HUDEP-2 (cell line): Measurements from ENCODE around the gene DNLZ.

Experiments used
- DNase-seq, 76 experiments: peaks; one replicate each; lab custom pipeline; 2025; ENCODE audit not compliant: unreplicated experiment in 76 of 76; lab: John Stamatoyannopoulos, UW

Gene DNLZ

DNA sequence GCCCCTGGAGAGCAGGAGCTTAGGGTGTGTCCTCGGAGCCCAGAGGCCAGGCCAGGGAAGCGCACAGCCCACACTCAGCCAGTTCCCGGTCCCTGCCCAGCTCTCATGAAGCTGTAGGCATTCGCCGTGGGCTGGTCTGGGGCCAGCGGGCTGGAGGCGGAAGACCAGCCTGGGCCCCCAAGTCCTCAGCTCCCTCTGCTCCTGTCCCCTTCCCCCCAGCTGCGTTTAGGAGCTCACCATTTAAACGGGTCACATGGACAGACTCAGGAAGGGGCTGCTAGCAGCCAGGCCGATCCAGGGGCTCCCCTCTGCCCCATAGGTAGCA lies 17.4 kb downstream of the DNLZ start:
- no peak for DNase-seq

DNA sequence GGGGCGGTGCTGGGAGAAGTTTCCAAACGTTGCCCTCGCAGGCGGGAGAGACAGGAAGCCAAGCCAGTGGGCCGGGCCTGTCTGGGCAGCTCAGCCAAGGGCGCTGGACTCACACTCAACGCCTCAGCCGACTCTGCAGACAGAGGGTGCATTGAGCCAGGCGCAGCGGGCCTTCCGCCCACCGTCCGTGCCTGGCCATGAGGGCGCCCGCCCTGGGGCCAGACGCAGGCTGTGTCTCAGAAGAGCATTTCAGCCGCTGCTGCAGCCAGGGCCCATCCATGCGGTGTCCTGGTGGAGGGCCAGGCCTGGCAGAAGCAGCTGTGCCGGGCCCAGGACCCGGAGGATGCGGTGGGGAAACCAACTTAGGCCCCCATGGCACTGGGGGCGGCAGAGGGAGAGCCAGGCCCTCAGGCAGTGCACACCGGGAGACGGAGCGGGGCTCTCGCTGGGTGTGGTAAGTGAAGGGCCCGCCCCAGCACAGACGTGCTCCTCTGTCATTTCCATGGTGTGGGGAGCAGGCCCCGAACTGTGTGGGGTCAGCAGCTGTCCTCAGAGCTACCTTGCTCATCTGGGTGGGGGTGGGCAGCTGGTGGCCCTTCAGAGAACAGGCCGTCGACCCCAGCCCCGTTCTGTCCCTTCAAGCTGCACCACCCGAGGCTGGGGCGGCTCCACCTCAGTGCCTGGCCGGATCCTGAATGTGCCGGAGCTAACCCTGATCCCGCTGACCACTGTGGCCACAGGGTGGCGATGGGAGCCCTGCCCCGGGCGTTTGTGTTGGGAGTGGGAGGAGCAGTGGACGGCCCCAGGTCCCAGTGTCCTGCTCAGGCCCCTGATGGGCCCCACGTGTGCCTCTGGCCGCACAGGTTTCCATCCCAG lies 18.0 kb downstream of the DNLZ start:
- peak in 3 of 76 experiments; percentile 9 to 32 (median 15) for DNase-seq

DNA sequence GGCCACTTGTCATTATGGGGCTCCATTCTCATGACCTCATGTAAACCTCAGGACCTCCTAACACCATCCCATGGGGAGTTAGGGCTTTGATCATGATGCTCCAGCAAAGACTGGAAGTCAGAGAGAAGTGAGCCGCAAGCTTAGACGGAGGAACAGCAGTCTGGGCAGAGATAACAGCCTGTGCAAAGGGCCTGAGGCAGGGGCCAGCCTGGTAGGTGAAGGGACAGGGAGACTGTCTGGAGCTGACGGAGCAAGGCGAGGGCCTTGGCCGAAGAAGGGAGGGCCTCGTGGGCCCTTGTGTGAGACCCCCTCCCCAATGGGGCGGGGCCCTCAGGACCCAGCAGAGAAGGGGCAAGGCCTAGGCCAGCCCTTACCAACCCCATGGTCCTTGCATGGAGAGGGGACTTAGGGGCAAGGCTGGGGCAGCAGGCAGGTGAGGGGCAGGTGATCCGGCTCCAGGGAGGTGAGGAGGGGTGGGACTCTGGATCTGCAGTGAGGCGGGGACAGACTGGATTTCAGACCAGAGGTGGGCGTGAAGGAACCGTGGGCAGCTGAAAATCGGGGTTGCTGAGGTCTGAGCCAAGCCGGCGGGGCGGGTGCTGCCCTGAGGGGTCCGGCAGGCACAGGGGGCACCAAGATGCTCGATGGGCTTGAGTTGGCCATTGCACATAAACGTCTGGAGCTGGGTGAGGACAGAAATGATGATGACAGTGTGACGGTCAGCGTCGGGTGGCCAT lies 18.8 kb downstream of the DNLZ start:
- DNase-seq, result no peak

- no peak for DNase-seq
Observed at GRCh38 chr9:136343884-136344269, 19.7 kb downstream of the DNLZ start.

- peak in 3 of 76 experiments; percentile 22 to 24 (median 22) for DNase-seq
Observed at GRCh38 chr9:136343121-136343883, 20.2 kb downstream of the DNLZ start.

DNA sequence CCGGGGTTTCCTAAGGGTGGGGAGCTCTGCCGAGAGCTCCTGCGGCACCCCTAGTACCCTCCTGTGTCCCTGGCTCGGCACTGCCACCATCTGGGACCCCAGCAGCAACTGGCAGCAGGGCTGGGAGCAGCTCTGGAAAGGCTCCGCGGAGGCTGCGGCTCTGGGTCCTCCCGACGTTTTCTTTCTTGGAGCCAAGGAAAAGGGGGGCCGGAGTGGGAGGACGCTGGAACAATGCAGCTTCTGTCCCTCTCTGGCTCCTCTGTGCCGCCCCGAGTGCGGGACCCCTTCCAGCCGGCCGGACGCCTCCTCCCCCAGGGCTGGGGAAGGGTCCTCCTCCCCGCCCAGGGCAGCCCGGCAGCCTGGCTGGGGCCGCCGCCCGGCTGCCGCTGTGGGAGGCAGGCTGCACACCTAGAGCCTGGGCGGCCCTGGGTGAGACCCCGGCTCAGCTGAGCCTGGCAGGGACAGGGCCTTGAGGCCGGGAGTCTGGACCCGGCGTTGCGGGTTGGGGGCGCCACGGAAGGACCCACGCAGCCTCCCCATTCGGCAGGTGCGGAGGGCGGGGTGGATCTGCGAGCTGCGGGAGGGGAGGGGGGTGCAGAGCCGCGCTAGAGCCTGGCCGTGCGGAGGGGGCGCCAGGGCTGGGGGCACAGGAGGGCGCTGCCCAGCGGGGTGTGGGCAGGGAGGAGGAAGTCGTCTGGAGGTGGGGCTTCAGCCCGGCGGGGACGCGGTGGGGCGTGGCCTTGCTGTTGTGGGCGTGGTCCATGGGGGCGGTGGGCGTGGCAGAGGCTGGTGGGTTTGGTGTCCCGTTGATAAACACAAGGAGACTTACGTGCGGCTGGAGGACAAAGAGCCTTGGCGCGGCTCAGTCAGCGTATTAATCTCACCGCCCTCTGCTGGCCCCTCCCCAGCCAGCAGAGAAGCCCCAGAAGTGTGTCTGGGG lies 21.1 kb downstream of the DNLZ start:
- DNase-seq, result peak in 73 of 76 experiments; percentile 5 to 95 (median 85)

GRCh38 chr9:136341769-136342168 lies 21.8 kb downstream of the DNLZ start:
- no peak for DNase-seq

DNA sequence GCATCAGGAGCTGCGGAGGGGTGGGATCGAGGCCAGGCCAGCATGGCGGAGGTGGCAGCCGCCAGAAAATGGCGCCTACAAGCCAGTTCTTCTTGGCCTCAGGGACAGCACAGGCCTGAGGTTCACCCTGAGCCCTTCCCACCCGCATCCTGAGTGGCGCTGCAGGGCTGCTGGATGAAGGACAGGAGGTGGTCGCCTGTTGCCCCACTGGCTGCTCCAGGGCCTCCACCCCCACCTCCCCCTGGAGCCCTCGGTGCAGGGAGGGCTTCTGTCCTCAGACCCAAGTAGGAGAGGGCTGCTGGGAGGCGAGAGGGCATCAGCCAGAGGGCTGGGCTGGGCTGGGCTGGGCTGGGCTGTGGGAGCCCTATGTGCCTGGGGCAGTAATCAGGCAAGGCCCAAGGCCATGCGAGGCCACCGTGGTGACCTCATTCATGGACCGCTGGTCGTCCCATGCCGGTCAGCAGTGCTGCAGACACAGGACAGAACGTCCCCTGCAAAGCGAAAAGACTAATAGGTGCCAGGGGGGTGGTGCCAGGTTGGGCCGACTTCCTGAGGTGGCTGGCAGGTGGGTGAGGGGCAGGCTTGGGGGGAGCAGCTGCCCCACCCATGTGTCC lies 22.4 kb downstream of the DNLZ start:
- no peak for DNase-seq

- DNase-seq, result no peak
Observed at GRCh38 chr9:136340356-136341041, 23.0 kb downstream of the DNLZ start.

- no peak for DNase-seq
Observed at GRCh38 chr9:136339958-136340310, 23.6 kb downstream of the DNLZ start.

- peak in 68 of 76 experiments; percentile 2 to 82 (median 55) for DNase-seq
Observed at GRCh38 chr9:136339173-136339957, 24.2 kb downstream of the DNLZ start.

DNA sequence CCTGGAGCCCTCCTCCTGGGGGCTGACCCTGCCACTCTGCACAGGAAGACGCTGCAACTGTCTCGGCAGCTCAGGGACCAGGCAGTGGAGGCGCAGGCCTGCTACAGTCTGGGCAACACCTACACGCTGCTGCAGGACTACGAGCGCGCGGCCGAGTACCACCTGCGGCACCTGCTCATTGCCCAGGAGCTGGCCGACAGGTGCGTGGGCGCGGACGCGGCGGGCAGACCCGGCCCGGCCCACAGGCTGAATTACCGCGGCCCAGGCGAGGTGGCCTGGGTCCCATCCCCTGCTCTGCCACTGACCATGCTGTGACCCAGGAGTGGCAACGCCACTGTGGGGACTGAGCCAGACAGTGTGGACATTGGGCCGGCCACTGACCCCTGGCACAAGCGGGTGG lies 25.0 kb downstream of the DNLZ start:
- no peak for DNase-seq

GRCh38 chr9:136337416-136338395 lies 25.8 kb downstream of the DNLZ start:
- DNase-seq, result no peak

DNA sequence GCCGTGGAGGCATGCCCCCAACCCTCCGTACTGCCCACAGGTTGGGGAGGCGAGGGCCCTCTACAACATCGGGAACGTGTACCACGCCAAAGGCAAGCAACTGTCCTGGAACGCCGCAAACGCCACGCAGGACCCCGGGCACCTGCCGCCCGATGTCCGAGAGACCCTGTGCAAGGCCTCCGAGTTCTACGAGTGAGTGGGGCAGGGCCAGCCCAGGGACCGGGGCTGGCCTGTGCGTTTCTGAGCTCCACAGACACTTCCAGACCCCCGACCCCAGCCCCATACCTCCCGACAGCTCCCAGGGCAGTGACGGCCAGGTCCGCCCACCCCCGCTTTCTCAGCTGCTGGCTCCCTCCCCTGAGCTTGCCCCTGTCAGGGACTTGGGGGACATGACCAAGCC lies 26.7 kb downstream of the DNLZ start:
- no peak for DNase-seq

GRCh38 chr9:136336156-136336870 lies 27.2 kb downstream of the DNLZ start:
- no peak for DNase-seq

DNA sequence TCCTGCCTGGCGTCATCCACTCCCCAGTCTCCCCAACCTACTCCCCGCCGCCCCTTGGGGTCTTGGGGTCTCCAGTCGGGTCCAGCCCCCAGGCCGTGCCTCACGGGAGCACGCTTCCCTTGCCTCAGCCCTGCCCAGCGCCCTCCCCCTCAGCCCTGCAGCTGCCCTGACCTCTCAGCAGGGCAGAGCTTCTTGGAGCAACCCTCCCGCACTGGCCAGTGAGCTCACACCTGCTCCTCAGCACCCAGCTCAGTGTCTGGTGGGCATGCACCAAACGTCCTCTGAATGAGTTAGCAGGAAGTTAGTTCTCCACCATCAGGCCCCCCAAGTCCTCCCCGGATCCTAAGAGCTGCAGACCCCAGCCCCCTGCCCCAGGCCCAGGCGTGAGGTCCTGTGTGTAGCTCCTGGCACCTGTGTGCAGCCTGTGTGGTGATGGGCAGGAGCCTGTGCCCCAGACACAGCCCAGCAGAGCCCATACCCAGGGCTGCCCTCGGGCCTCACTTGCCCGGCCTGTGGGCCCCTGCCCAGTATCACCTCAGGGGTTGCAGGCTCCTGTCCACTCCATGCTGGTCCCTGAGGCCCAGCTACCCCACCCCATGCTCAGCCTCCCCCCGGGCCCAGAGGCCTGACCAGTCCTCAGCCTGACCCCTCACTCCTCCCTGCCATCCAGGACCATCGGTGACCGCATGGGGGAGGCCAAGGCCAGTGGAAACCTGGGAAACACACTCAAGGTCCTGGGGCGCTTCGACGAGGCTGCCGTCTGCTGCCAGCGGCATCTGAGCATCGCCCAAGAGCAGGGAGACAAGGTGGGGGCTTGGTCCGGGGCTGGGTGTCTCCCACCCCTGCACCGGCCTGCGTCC lies 28.0 kb downstream of the DNLZ start:
- DNase-seq, result no peak
